CD4-positive, alpha-beta T cell treated with Interferon gamma for 1 hour (primary cell): Measurements from ENCODE around the gene ZCCHC7.
A peak's percentile ranks its signal among the peaks of the same experiment; 100 is the strongest.
"Not testable (repeated sequence)": the region's sequence is repeated elsewhere in the genome, so short reads cannot be mapped to it uniquely, and the experiment has no call there.

Experiments
- DNase-seq: peaks from one replicate; pipeline ENCODE4 v3.0.0-alpha.2; 2020

Gene ZCCHC7

GRCh38 chr9:37300620-37301019 is 180.2 kb downstream of the ZCCHC7 start:
- DNase-seq, result no peak

- DNase-seq, result no peak
Measured at GRCh38 chr9:37301042-37301853, 180.9 kb downstream of the ZCCHC7 start.

- DNase-seq, result no peak
Measured at GRCh38 chr9:37301854-37302172, 181.4 kb downstream of the ZCCHC7 start.

- peak; percentile 55 for DNase-seq
Measured at GRCh38 chr9:37302277-37302676, 181.9 kb downstream of the ZCCHC7 start.

- DNase-seq, result not testable (repeated sequence)
Measured at GRCh38 chr9:37303272-37303671, 182.9 kb downstream of the ZCCHC7 start.

- DNase-seq, result peak; percentile 32
Measured at GRCh38 chr9:37309136-37309535, 188.8 kb downstream of the ZCCHC7 start.

- DNase-seq, result no peak
Measured at GRCh38 chr9:37311938-37312708, 191.7 kb downstream of the ZCCHC7 start.

- peak; percentile 65 for DNase-seq
Measured at GRCh38 chr9:37324261-37324683, 203.9 kb downstream of the ZCCHC7 start.

GRCh38 chr9:37324691-37325490 is 204.5 kb downstream of the ZCCHC7 start:
- peak; percentile 7 for DNase-seq

GRCh38 chr9:37325778-37326177 is 205.4 kb downstream of the ZCCHC7 start:
- no peak for DNase-seq

GRCh38 chr9:37327553-37327952 is 207.2 kb downstream of the ZCCHC7 start:
- DNase-seq, result no peak

- no peak for DNase-seq
Measured at GRCh38 chr9:37328556-37329227, 208.3 kb downstream of the ZCCHC7 start.

- no peak for DNase-seq
Measured at GRCh38 chr9:37329576-37329975, 209.2 kb downstream of the ZCCHC7 start.

- DNase-seq, result no peak
Measured at GRCh38 chr9:37331871-37332270, 211.5 kb downstream of the ZCCHC7 start.

GRCh38 chr9:37332578-37332977 is 212.2 kb downstream of the ZCCHC7 start:
- DNase-seq, result no peak

- DNase-seq, result no peak
Measured at GRCh38 chr9:37333288-37333687, 212.9 kb downstream of the ZCCHC7 start.

- no peak for DNase-seq
Measured at GRCh38 chr9:37335238-37335637, 214.9 kb downstream of the ZCCHC7 start.

- DNase-seq, result no peak
Measured at GRCh38 chr9:37336150-37336549, 215.8 kb downstream of the ZCCHC7 start.

GRCh38 chr9:37337301-37337890 is 217.0 kb downstream of the ZCCHC7 start:
- no peak for DNase-seq

- no peak for DNase-seq
Measured at GRCh38 chr9:37338218-37338617, 217.8 kb downstream of the ZCCHC7 start.

GRCh38 chr9:37339923-37340322 is 219.5 kb downstream of the ZCCHC7 start:
- no peak for DNase-seq

- DNase-seq, result no peak
Measured at GRCh38 chr9:37340961-37341360, 220.6 kb downstream of the ZCCHC7 start.
